Activated gamma-delta T cell treated with Interleukin-2 at 50 U/mL for 16 hours (primary cell): Measurements from ENCODE around the gene GNAI3.
"Not testable (repeated sequence)": the region's sequence is repeated elsewhere in the genome, so short reads cannot be mapped to it uniquely, and the experiment has no call there.

Experiments used
- DNase-seq: peaks from one replicate; pipeline ENCODE4 v3.0.0-alpha.2; 2020

The GNAI3 gene

DNA sequence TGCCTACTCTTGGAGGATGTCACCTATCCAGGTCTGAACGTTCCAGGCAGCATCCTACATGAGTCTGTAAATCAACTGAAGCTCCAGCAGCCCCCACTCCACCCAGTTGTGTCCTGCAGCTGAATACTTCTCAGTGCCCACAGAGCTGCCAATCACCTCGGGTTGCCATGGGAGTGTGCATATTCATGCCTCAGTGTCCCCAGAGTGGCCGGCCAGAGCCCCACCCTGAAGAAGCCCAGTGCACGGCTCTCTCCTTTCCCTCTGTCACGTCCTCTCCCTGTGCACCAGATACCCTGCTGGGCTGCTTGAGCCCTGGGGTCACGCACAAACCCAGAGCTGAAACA is 91.4 kb downstream of the GNAI3 start:
- DNase-seq, result no peak

- peak; percentile 92 for DNase-seq
Measured at GRCh38 chr1:109640285-109640865, 92.0 kb downstream of the GNAI3 start.

DNA sequence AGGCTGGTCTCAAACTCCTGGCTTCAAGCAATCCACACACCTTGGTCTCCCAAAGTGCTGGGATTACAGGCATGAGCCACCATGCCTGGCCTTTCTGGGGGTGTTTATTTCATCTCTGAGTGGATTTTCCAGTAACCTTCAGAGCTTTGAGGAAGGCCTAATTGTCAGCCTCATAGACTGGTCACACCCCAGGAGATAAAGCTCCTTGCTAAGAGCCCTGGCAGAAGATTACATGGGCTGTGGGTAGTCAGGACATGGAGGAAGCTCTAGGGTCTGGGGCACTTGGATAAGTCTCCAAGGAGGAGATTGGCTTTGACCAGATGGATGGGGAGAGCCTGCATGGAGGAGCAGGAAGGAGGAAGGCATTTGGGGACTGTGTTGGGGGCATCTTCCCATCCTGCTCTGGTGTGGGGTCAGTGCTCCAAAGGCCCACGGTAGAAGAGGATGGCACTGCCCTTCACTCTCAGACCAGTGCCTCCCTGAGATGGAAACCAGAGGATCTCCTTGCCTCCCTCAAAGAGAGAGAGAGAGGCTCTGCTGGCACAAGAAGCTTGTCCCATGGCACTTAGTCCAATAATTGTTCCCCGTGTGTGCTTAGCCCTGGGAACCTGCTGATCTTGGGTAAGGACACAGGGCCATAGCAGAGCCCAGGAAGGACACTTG is 92.8 kb downstream of the GNAI3 start:
- DNase-seq, result no peak

DNA sequence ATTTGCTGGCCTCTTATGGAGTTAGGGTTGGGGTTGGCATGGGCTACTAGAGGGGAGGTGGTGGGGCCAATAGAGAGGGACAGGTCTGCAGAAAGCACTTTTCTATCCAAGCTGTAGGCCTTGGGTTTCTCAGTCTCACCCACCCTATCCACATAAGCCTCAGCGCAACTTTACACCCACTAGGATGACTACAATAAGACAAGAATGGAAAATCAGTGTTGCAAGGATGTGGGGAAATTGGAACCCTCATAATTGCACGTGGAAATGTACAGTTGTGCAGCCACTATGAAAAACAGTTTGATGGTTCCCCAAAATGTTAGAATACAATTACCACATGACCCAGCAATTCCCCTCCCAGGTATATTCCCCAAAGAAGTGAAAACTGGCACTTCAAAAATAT is 93.4 kb downstream of the GNAI3 start:
- DNase-seq, result no peak

DNA sequence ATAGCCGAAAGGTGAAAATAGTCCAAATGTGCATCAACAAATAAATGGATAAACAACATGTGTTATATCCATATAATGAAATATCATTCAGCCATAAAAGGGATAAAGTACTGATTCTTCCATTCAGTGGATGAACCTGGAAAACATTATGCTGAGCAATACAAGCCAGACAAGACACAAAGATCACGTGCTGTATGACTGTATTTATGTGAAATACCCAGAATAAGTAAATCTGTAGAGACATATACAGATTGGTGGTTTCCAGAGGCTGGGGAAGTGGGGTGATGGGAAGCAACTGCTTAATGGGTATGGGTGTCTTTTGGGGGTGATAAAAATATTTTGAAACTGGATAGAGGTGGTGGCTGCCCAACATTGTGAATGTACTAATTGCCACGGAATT is 94.2 kb downstream of the GNAI3 start:
- DNase-seq, result no peak

DNA sequence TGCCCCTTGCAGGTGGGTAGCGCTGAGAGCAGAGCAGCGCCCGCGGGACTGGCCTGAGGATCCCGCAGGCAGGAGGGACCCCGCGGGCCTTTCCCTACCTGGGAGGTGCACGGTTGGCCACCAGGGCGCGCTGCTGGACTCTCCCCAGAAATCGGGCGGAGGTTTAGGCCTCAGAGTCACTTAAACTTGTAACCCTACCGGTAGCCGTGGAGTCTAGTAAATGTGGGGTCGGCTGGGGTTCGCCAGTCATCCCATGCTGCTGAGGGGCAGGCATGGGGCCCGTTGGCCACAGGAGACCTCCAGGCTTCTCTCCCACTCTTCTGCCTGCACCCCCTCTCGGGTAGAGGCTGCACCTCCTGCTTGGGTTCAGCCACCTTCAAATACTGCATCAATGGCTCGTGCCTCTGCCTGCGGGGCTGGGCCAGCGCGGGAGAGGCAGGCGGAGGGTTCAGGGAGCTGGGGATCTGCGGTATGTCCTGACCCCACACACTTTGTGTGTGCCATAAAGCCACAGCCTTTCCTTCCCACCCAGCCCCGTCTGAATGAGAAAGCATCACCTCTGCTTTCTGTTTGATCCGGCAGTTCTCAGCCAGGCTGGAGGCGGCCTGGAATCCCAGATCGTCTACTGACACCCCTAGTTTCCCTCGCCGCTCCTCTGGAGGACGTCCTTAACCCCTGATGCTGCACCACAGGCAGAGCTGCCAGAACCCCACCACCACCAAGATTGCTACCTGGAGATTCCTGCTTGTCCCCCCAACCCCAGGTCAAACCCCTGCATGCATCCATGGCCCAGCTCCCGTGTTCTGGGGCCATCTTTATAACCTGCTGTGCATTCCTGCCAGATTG is 95.2 kb downstream of the GNAI3 start:
- peak; percentile 90 for DNase-seq

GRCh38 chr1:109644670-109645069 is 96.3 kb downstream of the GNAI3 start:
- DNase-seq, result no peak

GRCh38 chr1:109649491-109649914 is 101.1 kb downstream of the GNAI3 start:
- no peak for DNase-seq

- DNase-seq, result no peak
Measured at GRCh38 chr1:109650609-109651008, 102.2 kb downstream of the GNAI3 start.

GRCh38 chr1:109652402-109652801 is 104.0 kb downstream of the GNAI3 start:
- no peak for DNase-seq

DNA sequence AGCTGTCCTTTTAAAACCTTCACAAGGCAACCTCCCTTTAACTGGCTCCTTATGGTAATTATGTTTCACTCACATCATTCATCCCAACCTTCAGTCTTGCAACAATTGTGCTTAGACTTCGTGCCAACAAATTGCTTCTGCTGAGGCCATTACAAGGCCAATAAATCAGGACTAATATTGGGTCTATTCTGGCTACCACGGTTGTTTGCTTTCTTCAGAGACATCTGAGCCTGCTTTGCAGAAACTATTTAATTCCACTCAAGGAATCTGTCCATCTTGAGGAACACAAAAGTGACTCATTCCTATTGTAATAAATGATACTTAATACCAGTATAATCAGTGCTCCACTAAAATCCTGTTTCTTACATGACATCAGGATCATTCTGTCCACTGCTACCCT is 104.9 kb downstream of the GNAI3 start:
- DNase-seq, result no peak

- DNase-seq, result no peak
Measured at GRCh38 chr1:109654519-109654918, 106.1 kb downstream of the GNAI3 start.

GRCh38 chr1:109655615-109656519 is 107.5 kb downstream of the GNAI3 start, which contains the start of gene GSTM4:
GSTM4 (plus strand) TSS chr1:109656099; CDS start chr1:109656390, 291 bp downstream.
- peak; percentile 62 for DNase-seq

DNA sequence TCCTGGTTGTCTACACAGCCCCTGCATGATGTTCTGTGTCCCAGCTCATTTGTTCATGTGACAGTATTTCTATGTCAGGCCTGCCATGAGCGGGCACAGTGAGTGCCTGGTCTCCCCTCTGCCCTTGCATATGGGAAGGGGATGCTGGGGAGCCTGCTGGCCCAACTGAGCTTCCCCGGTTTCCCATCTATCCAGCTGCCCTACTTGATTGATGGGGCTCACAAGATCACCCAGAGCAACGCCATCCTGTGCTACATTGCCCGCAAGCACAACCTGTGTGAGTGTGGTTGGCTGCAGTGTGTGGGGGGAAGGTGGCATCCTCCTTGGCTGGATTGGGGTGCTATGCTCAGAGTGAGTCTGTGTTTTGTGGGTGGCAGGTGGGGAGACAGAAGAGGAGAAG is 109.0 kb downstream of the GNAI3 start:
- DNase-seq, result no peak

GRCh38 chr1:109657970-109658369 is 109.6 kb downstream of the GNAI3 start:
- no peak for DNase-seq

DNA sequence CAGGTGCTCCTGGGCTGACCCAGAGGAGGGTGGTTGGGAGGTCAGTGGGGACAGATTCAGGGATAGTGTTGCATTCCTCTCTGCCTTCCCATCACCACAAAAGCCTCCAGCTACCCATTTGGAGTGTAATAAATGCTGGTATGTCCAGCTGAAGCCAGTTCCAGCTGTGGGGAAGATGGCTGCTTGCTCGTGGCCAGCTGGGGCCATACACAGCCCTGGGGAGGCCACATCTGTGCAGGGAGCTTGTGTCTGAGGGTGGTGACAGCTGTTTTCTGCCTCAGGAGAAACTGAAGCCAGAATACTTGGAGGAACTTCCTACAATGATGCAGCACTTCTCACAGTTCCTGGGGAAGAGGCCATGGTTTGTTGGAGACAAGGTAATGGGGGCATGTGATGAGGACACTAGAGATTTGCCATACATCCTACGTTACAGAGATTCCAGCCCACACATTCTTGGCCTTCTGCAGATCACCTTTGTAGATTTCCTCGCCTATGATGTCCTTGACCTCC is 110.2 kb downstream of the GNAI3 start:
- DNase-seq, result no peak

- DNase-seq, result no peak
Measured at GRCh38 chr1:109659145-109659544, 110.7 kb downstream of the GNAI3 start.

GRCh38 chr1:109659997-109660690 is 111.7 kb downstream of the GNAI3 start:
- no peak for DNase-seq

DNA sequence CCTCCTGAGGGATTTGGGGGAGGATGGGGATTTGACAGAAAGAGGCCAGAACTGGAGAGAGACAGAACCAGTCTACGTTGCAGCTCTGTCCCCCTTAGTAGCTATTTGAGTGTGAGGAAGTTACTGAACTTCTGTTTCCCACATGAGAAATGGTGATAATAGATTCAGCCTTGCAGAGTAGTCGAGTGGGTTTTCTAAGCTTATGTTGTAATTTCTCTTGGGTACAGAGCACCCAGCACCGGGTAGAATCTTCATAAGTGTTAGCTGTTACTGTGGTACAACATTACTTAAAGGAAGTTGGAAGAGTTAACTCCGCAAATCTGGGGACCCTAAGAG is 112.2 kb downstream of the GNAI3 start:
- DNase-seq, result not testable (repeated sequence)

GRCh38 chr1:109661391-109661790 is 113.0 kb downstream of the GNAI3 start:
- no peak for DNase-seq

GRCh38 chr1:109664671-109665070 is 116.3 kb downstream of the GNAI3 start:
- DNase-seq, result no peak

DNA sequence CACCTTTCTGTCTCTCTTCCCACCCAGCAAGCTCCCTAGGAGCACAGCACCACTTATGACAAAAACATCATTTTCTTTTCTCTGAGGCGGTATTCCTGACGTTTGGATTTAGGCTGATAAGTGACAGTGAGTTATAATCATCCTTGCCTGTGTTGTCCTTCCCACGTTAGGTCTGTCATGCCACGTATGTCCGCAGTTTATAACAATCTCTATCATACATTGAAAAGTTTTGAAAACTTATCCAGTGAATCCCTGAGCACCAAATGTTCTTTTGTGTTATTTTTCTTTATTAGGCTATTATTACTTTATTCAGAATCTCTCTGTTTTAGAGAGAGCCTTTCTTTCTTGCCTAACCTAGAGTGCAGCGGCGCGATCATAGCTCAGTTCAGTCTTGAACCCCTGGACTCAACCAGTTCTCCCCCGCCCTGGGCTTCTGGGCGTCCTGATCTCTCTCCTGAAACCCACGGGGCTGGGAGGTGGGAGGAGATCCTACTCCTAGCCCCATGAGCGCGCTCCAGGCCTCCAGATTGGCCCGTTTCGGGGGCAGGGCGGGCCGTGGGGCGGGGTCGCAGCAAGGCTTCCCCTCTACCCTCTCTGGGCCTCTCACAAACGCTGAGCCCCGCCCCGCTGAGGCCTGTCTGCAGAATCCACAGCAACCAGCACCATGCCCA is 119.2 kb downstream of the GNAI3 start, which contains the start of gene GSTM2:
Gene GSTM2 (plus strand): TSS at position 606 of the 671 bp plus-strand sequence. CDS start 59 bp downstream, at position 665.
- DNase-seq, result peak; percentile 63
